CD4-positive, alpha-beta T cell treated with Interleukin-15 for 4 hours (primary cell): ENCODE data around the gene LYPD6.
"Not testable (repeated sequence)": the region's sequence is repeated elsewhere in the genome, so short reads cannot be mapped to it uniquely, and the experiment has no call there.

Experiments used
- DNase-seq: peaks from one replicate; pipeline ENCODE4 v3.0.0-alpha.2; 2020; ENCODE audit warnings: low spot score

Gene LYPD6

DNA sequence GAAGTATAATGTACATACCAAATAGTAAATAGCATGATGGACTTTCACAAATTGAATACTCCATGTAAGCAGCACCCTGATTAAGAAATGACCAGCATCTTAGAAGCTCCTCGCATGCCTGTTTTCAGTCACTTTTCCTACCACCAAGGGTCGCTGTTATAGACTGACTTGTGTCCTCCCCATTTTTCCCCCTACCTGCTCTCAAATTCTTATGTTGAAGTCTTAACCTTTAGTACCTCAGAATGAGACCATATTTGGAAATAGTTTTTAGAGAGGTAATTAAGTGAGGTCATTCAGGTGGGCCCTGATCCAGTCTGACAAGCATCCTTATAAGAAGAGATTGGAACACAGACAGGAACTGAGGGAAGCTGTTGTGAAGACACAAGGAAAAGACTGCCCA lies 125.9 kb downstream of the LYPD6 start:
- no peak for DNase-seq

DNA sequence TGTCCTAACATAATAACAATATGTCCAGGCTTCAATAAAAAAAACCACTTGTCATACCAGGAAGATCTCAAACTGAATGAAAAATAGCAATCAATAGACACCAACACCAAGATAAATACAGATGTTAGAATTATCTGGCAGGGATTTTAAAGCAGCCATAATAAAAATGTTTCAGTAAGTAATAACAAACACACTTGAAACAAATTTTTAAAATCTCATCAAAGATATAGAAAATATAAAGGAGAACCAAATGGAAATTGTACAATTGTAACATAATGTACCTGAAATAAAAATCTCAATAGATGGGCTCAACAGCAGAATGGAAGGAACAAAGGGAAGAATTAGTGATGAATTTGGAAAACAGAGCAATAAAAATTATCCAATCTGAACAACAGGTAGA lies 128.1 kb downstream of the LYPD6 start:
- DNase-seq = no peak

DNA sequence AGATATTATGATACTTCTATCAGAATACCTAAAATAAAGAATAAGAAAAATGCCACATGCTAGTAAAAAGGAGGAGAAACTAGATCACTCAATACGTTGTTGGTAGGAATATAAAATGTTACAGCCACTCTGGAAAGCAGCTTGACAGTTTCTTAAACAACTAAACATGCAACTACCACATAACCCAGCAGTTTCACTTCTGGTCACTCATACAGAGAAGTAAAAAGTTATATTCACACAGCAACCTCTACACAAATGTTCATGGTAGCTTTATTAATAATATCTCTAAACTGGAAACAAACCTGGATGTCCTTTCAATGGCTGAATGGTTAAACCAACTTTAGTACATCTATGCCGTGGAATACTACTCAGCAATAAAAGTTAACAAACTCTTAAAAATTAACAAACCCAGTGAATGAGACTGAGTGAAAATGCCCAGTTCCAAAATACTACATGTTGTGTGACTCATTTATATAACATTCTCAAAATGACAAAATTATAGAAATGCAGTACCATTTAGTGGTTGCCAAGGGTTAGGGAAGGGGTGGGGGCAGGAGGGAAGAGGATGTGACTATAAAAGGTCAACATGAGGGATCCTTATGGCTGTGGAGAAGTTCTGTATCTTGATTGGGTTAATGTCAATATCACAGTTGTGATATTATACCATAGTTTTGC lies 133.1 kb downstream of the LYPD6 start:
- no peak for DNase-seq

DNA sequence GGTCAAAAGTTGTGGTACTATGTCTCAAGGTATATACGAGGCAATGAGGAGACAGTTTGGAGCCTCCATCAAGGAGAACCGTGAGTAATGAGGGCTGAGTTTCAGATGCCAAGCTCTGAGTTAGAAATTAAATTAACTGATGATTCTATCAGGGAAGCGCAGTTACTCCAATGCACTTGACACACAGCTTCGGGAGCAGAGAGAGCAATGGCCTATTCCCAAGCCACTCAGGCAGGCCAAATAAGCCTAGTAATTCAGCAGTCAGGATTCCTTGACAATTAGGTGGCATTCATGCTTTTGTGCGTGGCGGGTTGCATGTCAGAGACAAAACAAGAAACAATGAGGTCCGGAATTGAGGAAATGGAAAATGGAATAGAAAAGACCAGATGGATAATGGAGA lies 134.0 kb downstream of the LYPD6 start:
- no peak for DNase-seq

DNA sequence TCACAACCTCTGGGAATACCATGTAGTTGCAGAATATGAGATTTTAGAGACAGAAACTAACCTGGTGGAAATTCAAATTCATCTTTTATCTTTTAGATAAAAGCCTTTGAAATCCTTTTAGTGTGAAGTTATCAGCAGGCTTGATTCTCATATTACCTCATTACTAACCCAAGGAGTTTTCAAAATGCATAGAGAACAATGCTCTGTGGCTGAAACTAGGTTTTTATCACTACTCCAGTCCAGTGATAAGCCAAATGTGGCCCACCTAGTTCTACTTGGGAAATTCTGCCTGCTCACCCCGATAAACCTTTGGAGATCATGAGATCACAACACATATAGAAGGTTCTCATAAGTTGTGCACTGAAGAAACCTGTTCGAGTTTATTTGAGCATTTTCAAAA lies 135.5 kb downstream of the LYPD6 start:
- DNase-seq = no peak

DNA sequence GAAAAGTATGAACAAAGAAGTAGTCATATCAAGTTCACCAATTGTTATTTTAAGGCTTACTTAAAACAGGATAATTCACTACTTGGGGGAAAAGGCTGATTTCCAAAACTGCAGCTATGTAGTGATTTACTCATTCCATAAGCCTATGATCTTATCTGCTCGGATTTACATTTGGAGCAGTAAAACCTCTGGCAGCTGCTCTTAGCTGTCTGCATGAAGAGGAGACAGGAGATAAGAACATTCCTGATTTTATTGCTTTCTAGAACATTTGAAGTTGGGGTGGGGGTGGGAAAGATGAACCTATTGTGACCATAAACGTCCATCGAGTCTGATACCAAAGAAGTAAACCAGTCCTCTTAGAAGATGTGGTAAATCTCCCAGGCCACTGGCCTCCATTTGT lies 136.2 kb downstream of the LYPD6 start:
- DNase-seq = no peak

DNA sequence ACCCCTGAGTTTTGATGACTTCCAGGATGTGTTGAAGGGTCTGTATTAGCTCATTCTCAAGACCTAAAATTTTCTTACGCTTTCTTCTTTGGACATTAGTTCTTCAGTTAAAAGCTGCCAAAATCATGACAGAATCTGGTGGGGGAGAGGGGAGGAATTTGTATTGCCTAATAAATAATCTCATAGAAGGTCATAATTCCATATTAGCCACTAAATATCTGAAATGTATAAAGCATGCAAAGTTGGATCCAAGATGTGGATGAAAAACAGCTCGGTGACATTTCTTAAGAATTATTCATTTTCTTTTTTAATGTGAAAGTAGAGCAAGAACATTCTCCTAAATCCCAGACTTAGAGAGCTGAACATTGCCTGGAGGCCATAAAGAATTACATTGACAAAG lies 137.0 kb downstream of the LYPD6 start:
- DNase-seq = no peak

DNA sequence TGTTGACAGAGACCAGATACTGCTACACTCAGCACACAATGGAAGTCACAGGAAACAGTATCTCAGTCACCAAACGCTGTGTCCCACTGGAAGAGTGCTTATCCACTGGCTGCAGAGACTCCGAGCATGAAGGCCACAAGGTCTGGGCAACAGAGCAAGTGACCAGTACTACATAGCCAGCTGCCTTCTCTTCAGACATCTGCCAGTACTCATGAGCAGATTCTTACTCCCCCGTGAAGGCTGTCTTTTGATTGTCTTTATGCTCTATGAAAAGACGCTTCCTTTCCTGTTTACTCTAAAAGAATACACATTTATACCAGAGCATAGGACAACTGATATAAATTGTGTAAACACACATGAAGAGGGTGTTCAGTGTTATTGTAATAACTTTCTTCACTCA lies 138.2 kb downstream of the LYPD6 start:
- DNase-seq = no peak

DNA sequence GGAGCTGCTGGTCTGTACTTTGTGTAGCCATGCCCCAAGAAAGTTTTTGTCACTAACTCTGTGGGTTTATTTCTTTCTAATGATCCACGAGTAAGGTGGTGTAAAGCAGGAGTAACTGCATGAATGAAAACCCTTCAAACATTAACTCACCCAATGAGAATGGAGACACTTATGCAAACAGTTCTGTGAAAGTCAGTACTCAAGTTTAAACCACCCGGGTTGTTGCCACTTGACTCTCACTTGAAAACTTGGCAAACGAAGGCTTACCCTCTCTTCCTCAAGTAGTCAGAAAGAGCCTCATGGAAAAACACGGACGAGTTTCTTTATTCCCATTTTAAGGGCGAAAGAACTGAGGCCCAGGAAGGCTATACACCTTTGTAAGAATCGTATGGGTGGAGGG lies 139.7 kb downstream of the LYPD6 start:
- no peak for DNase-seq

DNA sequence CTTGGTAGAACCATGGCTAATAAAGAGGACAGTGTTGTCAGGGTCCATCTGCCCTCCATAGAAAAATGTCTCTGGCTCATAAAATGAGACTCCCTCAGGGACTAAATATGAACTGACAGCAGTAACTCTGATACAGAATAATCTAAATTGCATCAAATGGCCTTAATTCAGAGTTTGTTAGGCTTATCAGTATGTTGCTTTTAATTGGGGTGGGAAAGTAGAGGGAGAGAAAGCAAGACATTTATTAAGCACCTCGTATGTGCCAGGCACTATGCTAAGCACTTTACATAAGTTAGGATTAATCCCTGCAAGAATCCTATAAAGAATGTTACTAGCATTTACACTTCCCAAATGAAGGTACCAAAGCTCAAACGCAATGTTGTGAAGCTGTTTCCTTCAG lies 142.0 kb downstream of the LYPD6 start:
- DNase-seq = no peak

DNA sequence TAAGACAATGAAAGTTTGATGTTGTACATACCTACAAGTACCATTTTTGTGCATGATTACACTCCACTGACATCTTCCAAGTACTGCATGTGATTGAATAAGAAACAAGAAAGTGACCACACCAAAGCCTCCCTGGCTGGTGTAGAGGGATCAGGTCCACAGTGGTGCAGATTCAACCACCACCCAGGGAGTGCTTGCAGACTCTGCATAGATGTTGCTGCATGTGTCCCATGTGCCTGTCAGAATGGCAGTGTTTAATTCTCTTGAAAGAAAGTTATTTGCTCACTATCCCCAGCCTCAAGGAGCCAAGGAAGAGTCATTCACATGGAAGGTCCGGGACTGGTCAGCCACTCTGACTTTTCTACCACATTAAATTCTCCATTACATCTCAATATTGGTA lies 142.7 kb downstream of the LYPD6 start:
- DNase-seq = no peak

DNA sequence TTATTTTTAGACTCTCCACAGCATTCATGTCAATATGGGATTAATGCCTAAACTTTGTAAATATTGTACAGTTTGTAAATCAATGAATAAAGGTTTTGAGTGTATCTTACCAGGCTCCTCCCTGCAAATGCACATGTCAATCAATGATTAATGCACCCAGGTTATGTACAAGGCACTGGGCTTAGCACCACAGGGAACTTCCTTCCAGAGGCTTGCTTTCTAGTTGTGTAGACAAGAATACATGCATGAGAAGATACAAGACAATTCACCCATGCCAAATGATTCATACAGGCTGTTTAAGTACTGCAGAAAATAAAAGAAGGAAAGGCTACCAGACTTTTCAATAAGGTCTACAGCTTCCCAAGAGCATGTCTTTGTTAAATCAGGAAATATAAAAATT lies 143.1 kb downstream of the LYPD6 start:
- no peak for DNase-seq

DNA sequence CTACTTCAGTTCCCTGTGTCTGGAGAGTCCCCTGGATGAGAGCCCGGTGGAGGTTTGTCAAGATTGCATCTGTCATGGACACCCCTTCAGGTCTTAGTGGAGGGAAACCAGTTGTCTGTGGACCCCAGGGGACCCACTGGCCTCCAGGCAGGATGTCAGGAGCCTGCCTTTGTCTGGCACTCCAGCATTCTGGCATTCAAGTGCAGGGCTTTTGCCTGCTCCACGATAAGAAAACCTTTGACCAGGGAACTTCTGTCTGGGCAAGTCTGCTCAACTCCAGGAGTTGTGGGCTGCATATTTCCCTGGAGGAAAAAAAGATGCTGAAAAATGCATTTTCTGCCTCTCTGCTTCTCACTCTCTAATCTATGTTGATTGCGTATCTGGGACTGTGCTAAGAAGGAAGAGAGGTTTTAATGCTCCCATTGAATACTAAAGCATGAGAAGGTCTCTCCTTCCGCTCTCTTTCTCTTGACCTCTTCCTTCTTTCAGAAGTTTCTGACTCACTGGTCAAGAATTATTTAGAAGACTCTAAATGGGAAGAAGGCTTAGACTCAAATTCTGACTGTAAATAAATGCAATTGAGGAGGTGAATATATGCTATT lies 152.7 kb downstream of the LYPD6 start:
- no peak for DNase-seq

DNA sequence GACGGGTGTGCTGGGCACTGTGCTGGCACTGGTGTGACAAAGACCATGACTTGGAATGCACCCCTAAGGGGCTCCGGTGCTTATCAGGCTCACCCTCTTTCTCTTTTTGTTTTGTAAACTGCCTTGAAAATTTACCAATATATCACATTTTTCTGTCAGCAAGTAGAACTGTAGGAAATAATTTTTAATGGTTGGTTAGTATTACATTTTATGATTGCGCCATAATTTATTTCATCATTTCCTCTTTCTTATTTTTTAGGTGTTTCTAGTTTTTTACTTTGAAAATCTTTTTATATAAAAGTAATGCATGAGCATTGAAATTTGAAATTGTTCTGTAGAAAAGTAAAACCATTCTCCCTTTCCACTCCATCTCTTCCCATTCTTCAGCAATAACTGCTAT lies 156.3 kb downstream of the LYPD6 start:
- no peak for DNase-seq

DNA sequence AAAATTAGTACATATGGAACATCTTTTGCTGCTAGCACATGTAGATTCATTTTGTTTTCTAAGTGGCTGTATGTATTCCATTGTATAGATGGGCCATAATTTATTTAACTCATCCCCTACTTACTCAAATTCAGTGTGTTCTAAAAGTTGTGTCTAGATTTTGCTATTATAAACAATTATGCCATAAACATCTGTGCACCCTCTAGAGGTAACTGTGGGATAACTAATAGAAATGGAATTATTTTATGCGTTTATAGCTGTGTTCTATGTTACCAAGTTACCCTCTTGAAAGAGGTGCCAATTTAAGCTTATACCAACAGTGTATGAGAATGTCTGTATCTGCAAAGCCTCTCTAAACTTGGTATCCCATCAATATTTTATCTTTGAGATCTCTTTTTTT lies 156.8 kb downstream of the LYPD6 start:
- DNase-seq = no peak

DNA sequence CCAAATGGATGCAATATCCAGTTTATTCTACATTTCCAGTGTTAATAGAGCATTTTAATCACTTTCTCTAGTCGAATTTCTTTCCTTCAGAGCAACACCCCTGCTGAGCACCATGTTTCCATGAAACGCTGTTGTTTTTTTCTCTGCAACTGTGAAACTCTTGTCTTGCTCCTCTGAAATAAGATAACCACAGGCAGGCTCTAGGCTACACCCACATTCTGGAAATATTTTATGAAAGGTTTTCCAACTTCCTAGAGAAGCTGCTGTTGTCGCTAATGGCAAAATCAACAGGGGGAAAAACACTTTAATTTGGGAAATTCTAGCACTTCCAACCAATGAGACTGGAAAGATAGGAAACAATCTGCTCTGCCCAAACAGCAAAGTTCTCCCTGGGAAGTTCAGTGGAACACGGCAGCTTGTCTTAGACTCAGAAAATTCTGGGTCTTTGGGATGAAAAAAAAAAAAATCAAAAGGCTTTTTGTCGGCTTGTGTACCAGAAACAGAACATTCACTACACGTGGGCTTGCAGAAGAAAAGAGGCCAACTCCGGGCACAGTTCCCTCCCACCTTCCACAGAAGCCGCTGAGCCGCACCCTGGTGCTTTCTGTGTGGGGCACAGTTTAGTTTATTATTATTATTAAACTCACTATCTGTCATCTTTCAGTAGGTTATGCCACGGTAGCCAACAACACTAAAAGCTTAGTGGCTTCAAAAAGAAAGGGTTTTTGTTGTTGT lies 158.5 kb downstream of the LYPD6 start:
- DNase-seq = no peak

DNA sequence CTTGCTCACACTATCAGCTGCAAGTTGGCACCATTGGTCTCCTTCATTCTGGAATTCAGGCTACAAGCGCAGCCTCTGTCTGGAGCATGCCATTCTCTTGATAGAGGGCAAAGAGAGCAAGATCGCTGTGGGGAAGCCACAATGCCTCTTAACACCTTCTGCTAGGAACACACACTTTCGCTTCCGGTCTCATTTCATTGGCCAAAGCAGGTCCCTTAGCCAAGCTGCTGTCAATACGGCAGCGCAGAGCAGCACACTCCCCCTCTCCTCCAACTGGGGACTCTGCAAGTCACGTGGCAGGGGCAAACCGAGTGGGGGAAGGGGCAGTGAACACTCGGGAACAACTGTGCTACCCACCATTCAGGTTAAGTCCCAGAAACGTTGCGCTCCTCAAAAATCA lies 159.1 kb downstream of the LYPD6 start:
- DNase-seq = no peak

DNA sequence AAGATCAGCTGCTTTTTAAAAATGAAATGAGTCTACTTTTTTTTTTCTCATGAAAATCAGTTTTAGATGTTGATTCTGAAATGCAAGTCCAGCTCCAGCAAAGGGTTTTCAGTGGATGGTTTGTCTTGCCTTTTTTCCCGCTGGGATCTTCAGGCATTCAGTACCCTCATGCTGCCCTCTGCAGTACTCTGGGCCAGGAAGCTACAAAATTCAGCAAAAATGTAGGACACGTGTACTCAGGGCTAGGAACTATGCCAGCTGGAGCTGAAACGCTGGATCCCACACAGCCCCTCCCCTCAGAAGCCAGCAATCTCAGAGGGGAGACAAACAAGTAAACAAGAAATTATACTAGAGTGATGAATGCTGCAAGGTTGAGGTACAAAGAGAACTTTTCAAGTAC lies 159.9 kb downstream of the LYPD6 start:
- no peak for DNase-seq

DNA sequence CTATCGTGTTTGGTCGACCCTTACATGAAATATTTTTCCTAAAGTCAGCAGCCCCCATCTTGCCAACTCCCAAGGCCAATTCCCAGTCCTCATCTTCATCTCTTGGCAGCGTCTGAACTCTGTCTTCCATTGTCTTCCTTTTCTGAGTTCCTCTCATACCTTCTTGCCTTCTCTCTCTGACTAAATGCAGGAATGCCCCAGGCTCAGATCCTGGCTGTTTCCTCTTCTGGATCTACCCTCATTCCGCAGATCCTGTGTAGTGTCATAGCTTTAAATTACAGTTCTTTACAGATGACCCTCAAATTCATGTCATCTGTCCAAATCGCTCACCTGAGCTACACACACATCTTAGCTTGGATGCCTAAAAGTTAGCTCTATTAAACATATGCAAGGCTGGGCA lies 162.5 kb downstream of the LYPD6 start:
- DNase-seq = no peak

DNA sequence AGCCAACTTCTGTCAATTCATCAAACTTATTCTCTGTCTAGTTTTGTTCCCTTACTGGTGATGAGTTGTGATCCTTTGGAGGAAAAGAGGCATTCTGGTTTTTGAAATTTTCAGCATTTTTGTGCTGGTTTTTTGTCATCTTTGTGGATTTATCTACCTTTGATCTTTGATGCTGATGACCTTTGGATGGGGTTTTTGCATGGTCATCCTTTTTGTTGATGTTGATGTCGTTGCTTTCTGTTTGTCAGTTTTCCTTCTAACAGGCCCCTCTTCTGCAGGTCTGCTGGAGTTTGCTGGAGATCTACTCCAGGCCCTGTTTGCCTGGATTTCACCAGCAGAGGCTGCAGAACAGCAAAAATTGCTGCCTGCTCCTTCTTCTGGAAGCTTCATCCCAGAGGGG lies 168.8 kb downstream of the LYPD6 start:
- DNase-seq = not testable (repeated sequence)

DNA sequence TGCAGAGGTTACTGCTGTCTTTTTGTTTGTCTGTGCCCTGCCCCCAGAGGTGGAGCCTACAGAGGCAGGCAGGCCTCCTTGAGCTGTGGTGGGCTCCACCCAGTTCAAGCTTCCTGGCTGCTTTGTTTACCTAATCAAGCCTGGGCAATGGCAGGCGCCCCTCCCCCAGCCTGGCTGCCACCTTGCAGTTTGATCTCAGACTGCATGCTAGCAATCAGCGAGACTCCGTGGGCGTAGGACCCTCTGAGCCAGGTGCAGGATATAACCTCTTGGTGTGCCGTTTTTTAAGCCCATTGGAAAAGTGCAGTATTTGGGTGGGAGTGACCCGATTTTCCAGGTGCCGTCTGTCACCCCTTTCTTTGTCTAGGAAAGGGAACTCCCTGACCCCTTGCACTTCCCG lies 176.4 kb downstream of the LYPD6 start:
- not testable (repeated sequence) for DNase-seq

DNA sequence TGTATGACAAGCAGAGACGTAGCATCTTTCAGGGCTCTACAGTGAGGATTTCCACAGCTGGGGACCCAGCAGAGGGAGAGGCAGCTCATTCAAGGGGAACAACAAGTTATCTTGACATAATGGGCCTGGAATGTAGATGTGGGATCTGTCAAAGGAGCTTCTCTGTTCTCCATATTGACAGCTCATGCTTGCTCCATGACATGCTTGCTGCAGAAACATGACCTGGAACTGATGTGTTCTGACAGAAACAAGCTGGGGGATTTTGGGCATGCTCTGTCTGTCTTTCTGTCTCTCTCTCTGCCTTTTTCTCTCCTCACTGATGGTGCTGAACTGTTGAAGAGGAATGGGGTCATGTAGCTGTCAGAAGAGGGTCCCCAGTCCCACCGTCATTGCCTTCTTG lies 177.6 kb downstream of the LYPD6 start:
- no peak for DNase-seq

DNA sequence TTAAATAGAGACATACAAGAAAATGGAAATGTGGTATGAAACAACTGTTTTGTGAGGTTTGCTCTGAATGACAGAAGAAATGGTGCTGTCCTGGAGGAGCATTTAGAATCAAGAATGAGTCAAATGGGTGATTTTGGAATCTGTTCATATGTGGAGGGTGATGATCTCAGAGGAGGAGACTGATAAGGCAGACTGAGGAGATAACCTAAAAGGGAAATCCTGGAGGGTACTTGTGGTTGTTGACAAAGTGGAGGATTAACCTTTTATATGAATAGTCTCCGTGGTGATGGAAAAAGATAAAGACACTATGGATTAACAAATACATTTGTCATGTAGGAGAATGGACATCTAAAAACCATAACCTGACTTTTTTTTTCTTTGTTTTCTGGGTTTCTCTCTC lies 183.1 kb downstream of the LYPD6 start:
- DNase-seq = no peak
